NT2/D1 (cell line): ENCODE results near the gene FUT7.

Experiments used
- YY1 ChIP-seq: IDR thresholded peaks from 2 replicates; pipeline ENCODE4 v1.6.1; 2011; ENCODE audit not compliant: insufficient read length, insufficient read depth
- ZNF274 ChIP-seq: IDR thresholded peaks from 2 replicates; pipeline ENCODE4 v1.6.1; 2011; ENCODE audit warnings: mild to moderate bottlenecking, low read depth, low read length

DNA sequence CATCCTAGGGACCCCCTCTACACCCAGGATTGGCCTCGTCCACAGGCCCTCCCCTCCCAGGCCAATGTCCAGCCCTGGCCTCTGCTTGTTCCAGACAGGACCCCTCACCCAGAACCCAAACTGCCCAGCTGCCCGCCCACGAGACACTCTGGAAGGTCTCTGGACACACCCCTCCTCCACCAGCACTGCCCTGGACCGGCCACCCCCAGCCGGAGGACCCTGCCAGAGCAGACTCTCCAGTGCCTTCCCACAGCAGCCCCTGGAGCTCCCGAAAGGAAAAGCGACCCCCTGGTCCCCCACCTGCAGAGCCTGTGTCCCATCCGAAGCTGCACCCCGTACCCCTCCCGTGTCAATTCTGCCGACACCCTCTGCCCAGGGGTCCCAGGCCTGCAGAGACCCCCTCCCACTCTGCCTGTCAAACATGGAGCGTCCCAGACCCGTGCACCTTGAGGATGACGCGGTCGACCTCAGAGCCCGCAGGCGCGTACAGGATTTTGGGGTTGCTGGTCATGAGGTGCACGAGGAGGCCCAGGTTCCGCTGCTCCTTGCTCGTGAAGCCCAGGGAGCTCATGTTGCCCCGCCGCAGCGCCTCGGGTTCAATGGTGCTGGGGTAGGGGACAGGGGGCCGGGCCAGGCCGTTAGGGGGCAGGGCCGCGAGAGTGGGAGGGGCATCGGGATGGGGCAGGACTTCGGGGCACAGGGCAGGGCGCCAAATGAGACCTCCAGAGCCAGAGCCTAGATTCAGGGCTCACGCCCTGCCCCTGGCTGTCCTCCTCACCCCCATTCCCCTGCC lies 11.8 kb downstream of the FUT7 start:
- TF ChIP-seq YY1 = no peak
- TF ChIP-seq ZNF274 = no peak
